Stimulated activated naive CD4-positive, alpha-beta T cell (primary cell): ENCODE results near the gene GJB2.

ENCODE experiments used
- DNase-seq, 6 experiments: peaks; one replicate each; lab custom pipeline; 2025; lab: John Stamatoyannopoulos, UW

GJB2 gene

DNA sequence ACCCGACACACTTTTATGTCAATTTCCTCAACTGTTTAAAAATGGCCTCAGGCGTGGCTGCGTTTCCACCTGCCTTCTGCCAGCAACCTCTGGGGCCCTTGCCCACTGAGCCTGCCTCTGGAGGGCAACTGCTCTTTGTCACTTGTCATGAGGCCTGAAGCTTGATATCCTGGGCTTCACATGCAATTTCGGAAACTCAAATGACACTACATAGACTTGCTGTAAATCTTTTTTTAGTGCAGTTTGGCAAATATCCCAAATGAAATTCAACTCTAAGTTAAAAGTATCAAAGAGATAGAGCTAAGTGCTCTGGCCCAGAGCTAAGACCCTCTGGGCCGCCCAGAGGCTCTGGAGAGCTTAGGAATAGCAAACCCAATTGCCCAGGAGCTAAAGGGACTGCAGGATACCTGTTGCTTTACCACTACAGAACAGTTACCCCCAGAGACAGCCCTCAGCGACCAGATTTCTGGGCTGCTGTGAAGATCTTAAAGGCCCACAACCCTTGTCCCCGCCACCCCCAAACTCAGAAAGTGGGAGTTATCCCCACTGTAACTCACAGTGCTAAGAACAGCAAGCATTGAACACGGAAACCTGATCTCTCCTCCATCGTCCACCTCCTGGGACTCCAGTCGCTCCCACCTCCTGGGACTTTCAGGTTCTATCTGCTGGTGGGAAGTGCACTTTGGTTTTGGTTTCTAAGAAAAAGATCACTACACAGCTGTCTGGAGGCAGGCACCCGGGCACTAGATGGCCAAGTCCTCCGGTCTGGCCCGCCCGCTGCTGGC, 51.3 kb downstream of the GJB2 start:
- no peak for DNase-seq

DNA sequence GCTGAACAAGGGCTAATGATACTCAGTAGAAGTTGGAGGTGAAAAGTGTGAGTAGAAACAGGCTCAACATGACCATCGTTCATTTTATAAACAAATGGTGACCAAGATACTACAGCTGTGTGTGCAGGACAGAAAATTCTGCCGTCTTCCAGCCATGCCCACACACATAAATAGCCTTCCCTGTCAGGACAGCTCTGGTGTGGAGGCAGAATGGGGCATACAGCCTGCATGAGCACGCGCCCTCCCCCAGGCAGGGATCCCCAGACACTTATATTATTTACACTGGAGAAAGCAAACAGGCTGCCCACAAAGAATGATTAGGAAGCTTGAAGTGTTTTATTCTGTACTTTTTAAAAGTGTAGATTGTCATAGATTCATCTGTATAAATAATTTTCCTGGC, 52.3 kb downstream of the GJB2 start:
- no peak for DNase-seq

DNA sequence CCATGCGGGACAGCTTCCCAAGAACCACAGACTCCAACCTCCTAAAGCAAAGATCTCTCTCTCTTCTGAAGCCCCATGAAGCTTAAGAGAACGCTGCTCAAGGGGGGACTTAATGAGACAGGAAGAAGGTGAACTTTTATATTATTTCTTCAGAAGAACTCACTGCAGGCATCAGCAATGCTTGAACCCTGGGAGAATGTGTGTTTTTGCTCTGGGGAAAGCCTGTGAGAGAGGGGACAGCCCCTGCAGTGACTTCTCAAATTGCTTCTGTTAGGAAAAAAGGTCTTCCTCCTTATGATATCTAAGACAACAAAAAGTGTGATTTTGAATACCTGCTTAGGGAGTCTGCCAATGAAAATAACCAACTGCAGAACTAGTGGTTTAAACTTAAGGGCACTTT, 54.9 kb downstream of the GJB2 start:
- no peak for DNase-seq
